CD14-positive monocyte (primary cell): ENCODE measurements around the gene UBE2L3. TPM values are rescaled to one million over a fixed set of nuclear protein-coding genes. Genes with fewer than 3 reads are reported as not detected.
"Not testable (repeated sequence)": the region's sequence is repeated elsewhere in the genome, so short reads cannot be mapped to it uniquely, and the experiment has no call there.

Experiments used
- DNase-seq, 3 donors: peaks; one replicate each; pipeline ENCODE4 v3.0.0-alpha.2; 2011 to 2022
- H2AFZ ChIP-seq: 2 replicates; pipeline ENCODE4 v1.6.0; 2012; ENCODE audit warnings: mild to moderate bottlenecking, low read depth, low read length, inconsistent platforms; ENCODE audit not compliant: insufficient read depth, poor library complexity, severe bottlenecking
- H3K27ac ChIP-seq, 2 donors: 1 replicate in 1 of 2; 2 replicates in 1 of 2; pipeline ENCODE4 v1.5.1; 2012 to 2013; ENCODE audit warnings: low read length in 2 of 2, control low read depth in 1 of 2, inconsistent platforms in 1 of 2, low read depth in 1 of 2, mild to moderate bottlenecking in 1 of 2
- H3K27me3 ChIP-seq, 2 donors: one replicate each; pipeline versions ENCODE4 v1.6.0 to v1.6.1; 2011 to 2013; ENCODE audit warnings: low read length in 2 of 2; ENCODE audit not compliant: control insufficient read depth in 2 of 2, insufficient read depth in 2 of 2
- H3K36me3 ChIP-seq, 2 donors: replicated peaks in 1 of 2; 1 replicate in 1 of 2; 2 replicates in 1 of 2; pipeline versions ENCODE4 v1.5.1 to v1.6.1; 2012 to 2013; ENCODE audit warnings: low read length in 2 of 2, control low read depth in 1 of 2, inconsistent platforms in 1 of 2, mild to moderate bottlenecking in 1 of 2; ENCODE audit not compliant: insufficient read depth in 2 of 2, control insufficient read depth in 1 of 2
- H3K4me1 ChIP-seq, 2 donors: 1 replicate in 1 of 2; 2 replicates in 1 of 2; pipeline versions ENCODE4 v1.5.1 to v1.6.1; 2012 to 2013; ENCODE audit warnings: low read length in 2 of 2, control low read depth in 1 of 2, inconsistent platforms in 1 of 2, mild to moderate bottlenecking in 1 of 2, moderate library complexity in 1 of 2; ENCODE audit not compliant: insufficient read depth in 2 of 2, control insufficient read depth in 1 of 2
- H3K4me2 ChIP-seq: replicated peaks from 2 replicates; pipeline ENCODE3; 2012; ENCODE audit warnings: low read length, moderate library complexity, mild to moderate bottlenecking; ENCODE audit not compliant: poor library complexity, severe bottlenecking; ENCODE audit errors: extremely low read depth
- H3K4me3 ChIP-seq, 3 experiments: fragments of 200-600 bp in 1 of 3; sonication (generic) in 1 of 3; replicated peaks in 1 of 3; 1 replicate in 2 of 3; 2 replicates in 1 of 3; pipeline ENCODE4 v1.5.1; 2011 to 2013; ENCODE audit warnings: low read length in 3 of 3, mild to moderate bottlenecking in 3 of 3, control low read depth in 2 of 3, low read depth in 2 of 3, inconsistent platforms in 1 of 3, moderate library complexity in 1 of 3
- H3K79me2 ChIP-seq: 2 replicates; pipeline ENCODE4 v1.6.0; 2012; ENCODE audit warnings: mild to moderate bottlenecking, control low read depth, inconsistent platforms, low read length, moderate library complexity; ENCODE audit not compliant: insufficient read depth
- H3K9ac ChIP-seq: 2 replicates; pipeline ENCODE4 v1.6.0; 2017; ENCODE audit warnings: low read length, mild to moderate bottlenecking; ENCODE audit not compliant: insufficient read depth, poor library complexity, severe bottlenecking
- H3K9me3 ChIP-seq, 2 donors: replicated peaks in 1 of 2; 1 replicate in 1 of 2; 2 replicates in 1 of 2; pipeline versions ENCODE4 v1.5.1 to v1.6.1; 2012 to 2013; ENCODE audit warnings: low read length in 2 of 2, control low read depth in 1 of 2; ENCODE audit not compliant: control insufficient read depth in 1 of 2, insufficient read depth in 1 of 2
- H4K20me1 ChIP-seq: 2 replicates; pipeline ENCODE4 v1.6.0; 2012; ENCODE audit warnings: mild to moderate bottlenecking, low read length, control low read depth, moderate library complexity; ENCODE audit not compliant: insufficient read depth
- H3K27ac Mint-ChIP-seq, 7 donors: one replicate each; pipeline ENCODE4 v1.8.0; 2020; ENCODE audit warnings: mild to moderate bottlenecking in 7 of 7, mixed read lengths in 7 of 7, moderate library complexity in 6 of 7, inconsistent platforms in 2 of 7
- H3K27me3 Mint-ChIP-seq, 3 donors: one replicate each; pipeline ENCODE4 v1.8.0; 2021 to 2022; ENCODE audit warnings: low read depth in 3 of 3, mild to moderate bottlenecking in 3 of 3, mixed read lengths in 3 of 3, moderate library complexity in 3 of 3, inconsistent platforms in 1 of 3
- H3K36me3 Mint-ChIP-seq, 2 donors: one replicate each; pipeline ENCODE4 v1.8.0; 2020; ENCODE audit warnings: mixed read lengths in 2 of 2, inconsistent platforms in 1 of 2, mild to moderate bottlenecking in 1 of 2
- H3K4me1 Mint-ChIP-seq: one replicate; pipeline ENCODE4 v1.8.0; 2020; ENCODE audit warnings: mild to moderate bottlenecking, mixed read lengths
- H3K4me3 Mint-ChIP-seq, 2 donors: one replicate each; pipeline ENCODE4 v1.8.0; 2020; ENCODE audit warnings: mild to moderate bottlenecking in 2 of 2, mixed read lengths in 2 of 2, moderate library complexity in 1 of 2
- H3K9me3 Mint-ChIP-seq, 7 donors: one replicate each; pipeline ENCODE4 v1.8.0; 2020 to 2022; ENCODE audit warnings: mixed read lengths in 7 of 7, mild to moderate bottlenecking in 6 of 7, moderate library complexity in 6 of 7, inconsistent platforms in 2 of 7
- CTCF ChIP-seq: fragments of 200-600 bp; IDR thresholded peaks from one replicate; pipeline ENCODE4 v1.8.0; 2022; ENCODE audit warnings: antibody characterized with exemption, mild to moderate bottlenecking
- WGBS: methylation state at CpG from one replicate; pipeline ENCODE4 v1.1.5; 2013; ENCODE audit warnings: missing lambda C conversion rate; ENCODE audit not compliant: insufficient coverage; 5-methylcytosine and 5-hydroxymethylcytosine counted together
- intact Hi-C, 2 donors: fragments of 100-400 bp; cut with micrococcal nuclease; formaldehyde crosslinking; loops; one replicate each; pipeline versions ENCODE4 v1.15.0 to v1.15.1; 2023
- polyA plus RNA-seq, 3 donors: library from polyadenylated mRNA; depleted of rRNA in 1 of 3; unstranded in 2 of 3; stranded (reverse) in 1 of 3; fragments of 300-500 nt in 2 of 3; fragments of >200 nt in 1 of 3; fragmentation: Illumina TruSeq in 2 of 3; gene quantifications; 1 replicate in 2 of 3; 2 replicates in 1 of 3; pipeline ENCODE4 v1.2.3, GENCODE V29; 2012 to 2021

UBE2L3 gene
- polyA plus RNA-seq, 3 donors = 19.6 to 88.9 (median 69.6) TPM

GRCh38 chr22:21573750-21574494, 6.4 kb downstream of the UBE2L3 start:
- no peak overlapping the region for H3K4me3 Mint-ChIP-seq
- Histone ChIP-seq H3K4me3 (no peak overlapping the region), H3K79me2 (peaks cover 99% of the 10 kb centered on the region), H3K27me3 (no peaks in the 10 kb centered on the region), H2AFZ (no peak overlapping the region), H3K36me3 (peaks cover 3 to 13% of the 10 kb centered on the region in 2 donors), H3K9ac (no peak overlapping the region), H3K4me2 (no peak overlapping the region), H4K20me1 (peaks cover 99% of the 10 kb centered on the region), H3K27ac (peak overlapping the region in 1 of 2 donors; percentile 54), H3K9me3 (no peaks in the 10 kb centered on the region), H3K4me1 (peaks cover 28 to 31% of the 10 kb centered on the region in 2 donors)
- H3K27me3 Mint-ChIP-seq = peaks cover 0 to 4% (median 0%) of the 10 kb centered on the region in 3 donors
- H3K4me1 Mint-ChIP-seq = peaks cover 58% of the 10 kb centered on the region
- H3K27ac Mint-ChIP-seq = peak overlapping the region in 3 of 7 donors; percentile 5 to 54 (median 32)
- H3K9me3 Mint-ChIP-seq = no peaks in the 10 kb centered on the region
- H3K36me3 Mint-ChIP-seq = peaks cover 13 to 32% of the 10 kb centered on the region in 2 donors
- DNase-seq = no peak
- TF ChIP-seq CTCF = no peak
- no CpG with 5 or more reads among the region's 5 CpGs for WGBS
- intact Hi-C loops = no loop called here

- Histone ChIP-seq H2AFZ (no peak overlapping the region), H3K36me3 (peaks cover 5 to 9% of the 10 kb centered on the region in 2 donors), H3K79me2 (peaks cover 99% of the 10 kb centered on the region), H3K9me3 (no peaks in the 10 kb centered on the region), H3K27me3 (no peaks in the 10 kb centered on the region), H3K4me3 (no peak overlapping the region), H3K4me1 (no peaks in the 10 kb centered on the region), H4K20me1 (peaks cover 99% of the 10 kb centered on the region), H3K9ac (no peak overlapping the region), H3K4me2 (no peak overlapping the region), H3K27ac (no peak overlapping the region)
- peaks cover 13 to 22% of the 10 kb centered on the region in 2 donors for H3K36me3 Mint-ChIP-seq
- 94% methylated on average over 3 of the region's 6 CpGs for WGBS
- H3K27me3 Mint-ChIP-seq = peaks cover 0 to 2% (median 0%) of the 10 kb centered on the region in 3 donors
- H3K27ac Mint-ChIP-seq = peak overlapping the region in 3 of 7 donors; percentile 35 to 84 (median 57)
- no peak for DNase-seq
- no peaks in the 10 kb centered on the region for H3K9me3 Mint-ChIP-seq
- TF ChIP-seq CTCF = no peak
- intact Hi-C loops = no loop called here
- H3K4me3 Mint-ChIP-seq = no peak overlapping the region
- H3K4me1 Mint-ChIP-seq = peaks cover 17% of the 10 kb centered on the region
Measured at GRCh38 chr22:21579474-21579851, 11.9 kb downstream of the UBE2L3 start.

- H2AFZ ChIP-seq, H3K27me3 Mint-ChIP-seq, intact Hi-C loops, DNase-seq, H3K27me3 ChIP-seq, H3K4me3 ChIP-seq, H3K4me3 Mint-ChIP-seq, H3K4me2 ChIP-seq, H3K9ac ChIP-seq, H3K4me1 ChIP-seq, H3K27ac ChIP-seq, H3K9me3 ChIP-seq, H3K9me3 Mint-ChIP-seq: not testable (repeated sequence)
- H3K27ac Mint-ChIP-seq = peak overlapping the region in 3 of 7 donors; percentile 30 to 55 (median 46)
- Histone ChIP-seq H3K36me3 (peaks cover 8 to 15% of the 10 kb centered on the region in 2 donors), H3K79me2 (peaks cover 99% of the 10 kb centered on the region), H4K20me1 (peaks cover 99% of the 10 kb centered on the region)
- H3K36me3 Mint-ChIP-seq = peaks cover 17 to 29% of the 10 kb centered on the region in 2 donors
- H3K4me1 Mint-ChIP-seq = peaks cover 25% of the 10 kb centered on the region
- WGBS = 100% methylated on average over 4 of the region's 9 CpGs
Measured at GRCh38 chr22:21580623-21581007, 13.1 kb downstream of the UBE2L3 start.
